HG03103 (cell line): ENCODE results near the gene SYT2.
"Not testable (repeated sequence)": the region's sequence is repeated elsewhere in the genome, so short reads cannot be mapped to it uniquely, and the experiment has no call there.

Source experiments
- ATAC-seq: cut with Tn5 transposase; IDR thresholded peaks from one replicate; pipeline ENCODE4 v1.9.1; 2021; ENCODE audit warnings: low read depth; ENCODE audit not compliant: unreplicated experiment

The SYT2 gene

DNA sequence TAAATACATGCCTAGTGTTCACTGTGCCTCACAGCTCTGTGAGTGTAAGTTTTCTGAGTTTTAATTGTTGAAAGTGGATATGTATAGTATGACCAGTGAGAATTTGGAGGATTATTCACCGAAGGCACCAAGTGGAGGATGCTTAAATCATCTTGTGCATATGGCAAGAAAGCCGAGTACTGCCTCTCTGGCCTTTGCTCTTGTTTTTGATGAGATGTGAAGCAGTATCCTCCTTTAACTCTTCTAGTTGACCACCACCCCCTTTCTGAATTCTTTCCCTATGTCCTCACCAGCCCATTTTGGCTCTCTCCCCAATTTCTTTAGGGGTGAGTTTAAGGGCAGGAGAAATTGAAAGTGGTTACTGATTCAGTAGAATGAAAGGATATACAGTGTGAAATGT lies 130.4 kb downstream of the SYT2 start:
- ATAC-seq = no peak

DNA sequence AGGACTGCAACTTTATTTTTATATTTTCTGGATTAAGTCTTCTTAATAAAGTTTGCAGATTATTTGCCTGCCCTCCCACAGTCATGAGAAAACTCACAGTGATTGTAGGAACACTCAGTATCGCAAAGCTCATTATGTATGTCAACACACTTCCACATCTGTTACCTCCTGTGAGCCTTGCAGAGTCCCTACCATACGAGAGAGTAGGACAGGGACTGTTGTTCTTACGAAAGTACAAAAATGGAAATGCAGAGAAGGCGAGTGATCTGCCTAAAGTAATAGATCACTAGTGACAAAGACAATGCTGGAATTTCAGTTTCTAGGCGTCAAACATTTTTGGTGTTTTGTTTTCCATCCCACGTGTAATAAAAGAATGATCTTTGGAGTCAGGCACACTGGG lies 131.7 kb downstream of the SYT2 start:
- no peak for ATAC-seq

DNA sequence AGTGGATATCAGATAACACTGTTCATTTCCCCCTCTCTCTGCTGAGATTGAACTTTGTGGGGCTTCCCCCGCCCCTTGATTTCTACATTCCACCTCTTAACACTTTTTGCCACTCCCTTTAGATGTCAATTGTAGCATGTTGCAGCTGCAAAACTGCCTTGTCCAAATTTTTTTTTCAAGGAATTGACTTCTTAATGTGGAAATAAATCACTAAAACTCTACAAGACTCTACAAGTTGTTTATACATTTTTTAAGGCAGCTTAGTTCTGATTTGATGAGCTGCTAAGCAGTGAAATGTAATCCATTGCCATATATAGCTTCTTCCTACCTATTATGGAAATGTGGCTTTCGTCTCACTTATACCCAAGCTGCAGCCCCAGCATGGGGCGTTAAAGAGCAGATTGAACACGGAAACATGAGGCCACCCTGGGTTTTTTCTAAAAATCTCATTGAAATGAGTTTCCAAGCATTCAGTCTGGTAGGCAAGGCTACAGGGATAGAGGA lies 132.2 kb downstream of the SYT2 start:
- no peak for ATAC-seq

DNA sequence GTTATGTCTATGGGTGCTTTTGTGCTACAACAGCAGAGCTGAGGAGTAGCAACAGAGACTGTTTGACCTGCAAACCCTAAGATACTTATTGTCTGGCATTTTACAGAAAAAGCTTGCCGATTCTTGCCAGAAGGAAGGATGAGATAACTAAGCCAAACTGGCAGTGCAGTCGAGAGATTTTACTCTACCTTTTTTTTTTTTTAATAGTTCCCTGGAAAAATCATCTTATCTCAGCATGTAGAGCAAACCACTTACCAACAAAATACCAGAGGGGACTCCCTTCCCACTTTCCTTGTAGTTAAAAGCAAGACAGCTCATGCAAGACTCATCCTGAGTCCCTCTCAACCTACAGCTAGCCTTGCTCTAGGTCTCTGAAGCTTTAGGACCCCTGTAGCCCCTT lies 132.9 kb downstream of the SYT2 start:
- ATAC-seq = no peak

DNA sequence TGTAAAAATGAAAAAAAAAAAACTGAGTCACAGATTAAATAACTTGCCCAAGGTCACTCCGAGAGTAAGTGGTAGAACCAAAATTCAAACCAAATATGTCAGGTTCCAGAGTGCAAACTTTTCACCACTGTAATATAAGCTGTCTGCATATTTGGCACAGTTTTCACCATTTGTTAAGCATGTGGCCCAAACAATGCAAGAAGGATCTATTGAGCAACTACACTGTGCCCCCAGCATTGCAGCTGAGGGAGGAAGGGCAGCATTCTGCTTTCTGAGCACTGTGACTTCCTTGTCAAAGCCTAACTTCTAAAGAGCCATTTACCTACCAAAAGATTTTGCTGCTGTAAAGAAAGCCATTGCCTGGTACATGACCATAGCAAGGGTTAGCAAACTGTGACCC lies 133.4 kb downstream of the SYT2 start:
- no peak for ATAC-seq

DNA sequence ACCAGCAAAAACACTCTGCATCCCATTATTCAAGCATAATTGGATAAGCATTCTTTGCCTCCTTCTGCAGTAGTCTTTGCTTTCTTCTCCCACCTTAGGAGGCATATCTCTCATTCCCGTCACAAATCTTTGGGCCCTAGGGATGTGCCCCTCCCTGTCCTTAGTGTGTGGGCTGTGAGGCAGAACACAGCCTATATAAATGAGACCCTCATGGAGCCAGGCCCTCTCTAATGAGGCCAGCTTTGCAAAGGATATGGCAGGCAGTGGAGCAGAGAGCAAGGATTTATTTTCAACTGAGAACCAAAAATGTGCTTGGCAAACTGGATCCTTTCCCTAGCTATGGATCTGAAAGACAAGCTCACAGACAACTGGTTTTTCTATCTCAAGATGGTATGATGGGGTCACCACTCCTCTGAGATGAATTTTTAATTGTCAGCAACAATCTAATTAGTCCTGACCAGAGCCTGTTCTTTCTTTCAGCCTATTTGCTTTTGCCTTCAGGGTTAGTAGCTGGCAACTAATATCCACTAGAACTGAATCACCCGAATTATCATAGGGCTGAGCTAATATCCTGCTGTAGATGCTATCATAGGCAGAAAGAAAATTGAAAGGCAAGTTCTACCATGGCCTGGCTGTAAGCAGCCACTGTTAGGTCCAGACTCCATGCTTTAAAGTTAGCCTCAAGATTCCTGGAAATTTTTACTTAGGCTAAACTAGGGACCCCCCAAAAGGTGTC lies 134.2 kb downstream of the SYT2 start:
- ATAC-seq = no peak

DNA sequence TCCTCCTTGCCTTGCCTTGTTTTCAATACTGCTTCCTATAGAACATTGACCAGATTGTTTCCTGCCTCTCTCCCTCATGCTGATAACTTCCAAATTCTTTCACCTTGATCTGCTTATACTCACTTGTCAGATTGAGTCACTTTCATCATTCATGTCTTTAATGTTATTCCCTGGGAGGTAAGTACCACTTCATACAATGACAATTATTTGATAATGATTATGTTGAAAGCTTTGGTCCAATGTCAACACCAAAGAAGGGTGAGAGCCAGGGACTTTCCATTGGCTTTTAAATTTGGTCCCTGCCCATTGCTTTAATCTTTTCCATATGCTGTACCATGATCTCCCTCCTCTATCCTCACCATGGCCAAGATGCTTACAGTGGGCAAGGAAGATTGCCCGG lies 137.4 kb downstream of the SYT2 start:
- no peak for ATAC-seq

DNA sequence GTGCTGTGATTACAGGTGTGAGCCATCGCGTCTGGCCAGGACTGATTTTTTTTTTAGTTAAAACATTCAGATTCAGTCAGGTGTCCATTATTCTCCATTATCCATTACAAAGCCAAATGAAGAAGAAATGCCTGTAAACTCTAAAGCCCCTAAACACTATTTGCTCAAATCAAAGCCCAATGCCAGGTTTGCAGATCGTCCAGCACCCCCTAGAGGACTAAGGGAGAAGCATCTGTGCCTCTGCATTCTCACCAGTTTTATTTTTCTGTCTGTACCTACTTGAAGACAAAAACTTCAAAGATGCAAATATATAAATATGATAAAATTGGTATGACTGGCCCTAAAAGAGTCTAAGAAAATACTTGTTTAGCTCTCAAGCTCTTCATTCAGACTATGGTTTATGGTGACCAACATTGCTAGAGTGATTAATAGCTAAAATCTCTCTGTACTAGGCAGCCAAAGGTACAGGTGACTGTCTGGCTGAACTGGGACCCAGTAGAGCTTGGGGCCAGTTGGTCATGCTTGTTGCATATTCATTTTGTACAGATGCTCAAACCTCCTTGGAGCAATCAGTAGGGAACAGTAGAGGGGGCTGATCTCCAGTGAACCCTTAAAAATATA lies 138.4 kb downstream of the SYT2 start:
- ATAC-seq = no peak

DNA sequence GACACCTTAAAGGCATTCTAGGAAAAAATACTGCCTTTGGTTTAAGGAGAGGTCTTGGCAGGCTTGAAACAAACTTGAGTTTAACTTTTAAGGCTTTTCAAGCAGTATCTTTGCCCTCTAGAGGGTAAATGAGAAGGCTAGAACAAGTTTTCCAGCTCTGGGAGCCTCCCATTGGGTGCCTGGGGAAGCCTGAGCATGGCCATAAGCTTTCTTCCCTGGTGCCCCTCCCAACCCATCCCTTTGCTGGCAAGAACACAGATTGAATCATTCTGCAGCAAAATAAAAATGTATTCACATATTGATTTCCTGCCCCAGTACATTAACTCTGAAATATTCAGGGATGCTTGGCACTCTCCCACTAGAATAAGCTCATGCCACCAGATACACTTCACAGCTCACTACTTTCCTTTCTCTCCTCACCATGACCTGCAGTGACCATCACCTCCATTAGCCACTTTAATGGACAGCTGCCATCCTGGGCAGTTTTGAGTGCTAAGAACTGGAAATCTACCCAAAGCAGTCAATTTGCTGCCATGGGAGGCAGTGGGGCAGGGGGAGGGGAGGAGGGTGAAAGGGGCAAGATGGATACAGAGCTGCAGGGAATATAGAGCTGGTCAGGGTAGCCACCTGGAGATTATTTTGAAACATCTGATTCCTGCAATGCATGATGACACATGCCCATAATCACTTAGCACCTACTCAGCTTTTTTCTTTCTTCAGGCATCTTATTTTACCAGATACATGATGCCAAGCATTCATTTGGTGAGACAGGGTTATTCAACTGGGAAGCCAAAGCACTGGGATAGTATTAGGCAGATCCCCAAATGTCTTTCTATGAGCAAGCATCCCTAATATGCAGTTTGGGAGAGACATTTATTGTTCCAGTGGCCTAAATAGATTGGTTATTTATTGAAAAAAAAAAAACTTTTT lies 140.6 kb downstream of the SYT2 start:
- ATAC-seq = no peak

DNA sequence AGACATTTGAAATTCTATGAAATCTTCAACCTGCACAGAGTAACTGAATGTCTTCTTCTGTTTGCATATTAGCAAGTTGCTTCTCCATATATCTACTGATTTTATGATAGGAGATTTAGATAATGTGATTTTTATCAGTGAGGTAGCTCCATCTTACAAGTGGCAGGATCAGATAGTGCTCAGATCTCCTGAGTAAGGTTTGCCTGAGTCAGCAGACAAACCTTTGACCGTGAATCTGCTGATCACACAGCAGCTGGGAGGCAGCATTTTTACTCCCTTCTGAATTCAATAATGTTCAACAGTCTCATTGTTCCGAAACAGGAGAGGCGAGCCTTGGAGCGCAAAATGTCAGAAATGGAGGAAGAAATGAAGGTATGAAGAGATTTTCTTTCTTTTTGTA lies 141.4 kb downstream of the SYT2 start:
- no peak for ATAC-seq

DNA sequence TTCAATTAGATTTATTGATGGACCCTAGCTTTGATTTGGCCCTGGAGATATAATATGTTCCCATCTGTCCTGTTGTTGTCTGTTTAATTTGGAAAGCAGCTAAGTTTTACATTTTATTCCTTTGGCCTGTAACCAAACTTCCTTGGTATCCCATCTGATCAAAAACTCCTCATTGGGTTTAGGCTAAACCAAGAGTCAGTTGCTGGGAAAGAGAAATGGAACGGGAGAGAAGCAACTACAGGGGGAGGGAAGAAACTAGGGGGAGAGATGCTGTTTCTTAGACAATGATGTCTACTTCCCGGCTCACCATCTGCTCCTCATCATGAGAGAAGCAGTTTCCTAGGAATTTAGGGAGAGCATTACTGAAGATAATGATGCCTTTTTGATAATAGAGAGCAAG lies 141.8 kb downstream of the SYT2 start:
- ATAC-seq = no peak

DNA sequence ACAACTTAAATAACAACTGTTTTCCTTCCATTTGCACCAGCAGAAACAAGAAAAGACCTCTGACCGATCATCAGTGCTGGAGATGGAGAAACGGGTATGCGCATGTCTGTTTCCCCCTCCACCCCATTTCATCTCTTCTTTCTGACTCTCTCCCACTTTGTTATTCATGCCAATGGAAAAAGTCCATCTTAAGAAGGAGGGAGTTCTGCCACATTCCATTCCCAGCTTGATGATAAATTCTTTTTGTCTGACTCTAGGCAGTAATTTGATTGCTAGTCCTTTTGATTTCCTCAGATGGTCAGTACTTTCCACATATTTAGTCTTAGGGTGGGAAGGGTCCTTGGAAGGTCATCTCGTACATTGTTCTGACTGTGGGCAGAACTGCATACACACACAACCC lies 142.5 kb downstream of the SYT2 start:
- no peak for ATAC-seq

DNA sequence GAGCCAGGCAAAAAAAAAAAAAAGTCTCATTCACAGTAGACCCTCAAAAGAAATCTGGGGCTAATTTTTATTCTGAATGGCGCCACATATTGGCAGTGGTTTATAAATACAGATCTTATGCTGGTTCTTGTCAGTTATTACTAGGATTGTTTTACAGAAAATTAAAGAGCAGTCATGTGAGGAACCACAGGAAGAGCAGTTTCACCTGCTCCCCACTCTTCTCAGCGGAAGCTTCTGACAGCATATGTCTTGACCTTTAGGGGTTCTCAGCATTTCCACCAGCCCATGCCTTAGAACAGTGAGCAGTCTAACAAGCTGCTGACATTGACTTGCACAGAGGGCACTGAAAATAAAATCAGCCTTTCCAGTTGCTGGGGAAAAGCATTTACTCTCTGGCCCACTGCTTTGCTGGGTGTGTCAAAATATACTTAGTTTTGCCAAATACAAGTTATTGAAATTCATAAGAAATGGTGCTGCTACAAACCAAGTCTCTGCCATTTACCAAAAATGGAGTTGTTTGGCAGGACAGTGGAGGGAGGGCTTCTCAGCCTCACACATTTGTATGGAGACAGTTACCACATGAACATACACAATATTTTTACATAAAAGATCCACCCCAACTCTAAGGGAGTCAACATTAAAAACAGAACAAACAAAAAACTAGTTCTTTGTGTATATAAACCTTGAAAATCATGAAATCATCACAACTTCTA lies 144.2 kb downstream of the SYT2 start:
- peak; percentile 66 for ATAC-seq

DNA sequence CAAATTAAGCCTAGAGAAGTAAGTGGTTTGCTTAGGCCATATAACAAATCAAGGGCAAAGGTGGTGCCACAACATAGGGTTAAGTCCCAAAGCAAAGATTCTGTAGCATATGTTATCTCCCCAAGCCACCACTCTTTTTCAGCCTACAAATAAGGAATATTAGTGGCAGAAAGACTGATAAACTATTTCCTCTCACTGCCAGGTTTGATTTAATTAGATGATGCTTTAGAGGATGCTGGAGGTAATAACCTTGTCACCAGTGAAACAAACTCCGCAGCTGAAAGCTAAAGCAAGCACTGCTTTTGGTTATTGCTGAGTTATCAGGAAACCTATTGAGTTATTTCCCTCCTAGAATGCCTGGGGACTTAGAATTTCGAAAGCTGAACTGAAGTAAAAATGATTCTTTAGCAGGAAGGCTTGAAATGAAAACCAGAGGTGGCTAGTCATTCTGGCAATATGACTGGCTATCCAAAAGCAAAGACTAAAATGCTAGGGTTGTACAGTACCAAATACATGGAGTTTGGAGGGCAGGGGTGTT lies 145.2 kb downstream of the SYT2 start:
- ATAC-seq = no peak

DNA sequence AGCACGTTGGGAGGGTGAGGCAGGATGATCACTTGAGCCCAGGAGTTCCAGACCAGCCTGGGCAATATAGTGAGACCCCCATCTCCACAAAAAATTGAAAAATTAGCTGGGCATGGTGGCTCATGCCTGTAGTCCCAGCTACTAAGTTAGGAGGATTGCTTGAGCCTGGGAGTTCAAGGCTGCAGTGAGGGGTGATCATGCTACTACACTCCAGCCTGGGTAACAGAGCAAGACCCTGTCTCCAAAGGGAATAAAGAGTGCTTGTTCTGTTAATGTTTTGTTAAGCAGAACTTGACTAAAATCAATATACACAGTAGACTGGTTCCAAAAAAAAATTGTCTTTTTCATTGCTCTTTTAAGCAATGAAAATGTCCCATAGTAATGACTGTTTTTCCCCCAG lies 146.4 kb downstream of the SYT2 start:
- ATAC-seq = no peak

DNA sequence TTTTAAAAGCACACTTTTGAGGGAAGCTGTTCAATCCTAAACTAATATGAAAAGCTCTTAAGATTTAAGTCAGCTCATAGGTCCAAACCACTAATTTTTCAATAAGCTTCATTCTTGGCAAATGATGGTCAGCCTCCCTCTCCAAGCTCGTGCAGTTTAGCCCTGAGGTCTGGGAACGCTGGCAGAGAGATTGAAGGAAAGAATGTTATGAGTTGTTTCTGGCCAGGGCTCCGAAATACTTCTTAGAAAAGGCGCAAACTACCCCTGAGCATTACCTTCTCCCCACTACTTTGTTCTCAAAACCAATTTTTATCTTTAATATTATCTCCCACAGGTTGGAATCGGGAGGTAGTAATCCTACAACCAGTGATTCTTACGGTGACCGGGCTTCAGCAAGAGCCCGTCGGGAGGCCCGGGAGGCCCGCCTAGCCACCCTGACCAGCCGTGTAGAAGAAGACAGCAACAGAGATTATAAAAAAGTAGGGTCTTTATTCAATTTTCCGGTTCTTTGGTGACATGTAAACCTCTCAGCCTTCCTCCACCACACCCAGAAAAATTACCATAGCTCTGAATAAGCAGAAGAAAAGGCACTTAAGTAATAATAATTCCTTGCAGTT lies 147.7 kb downstream of the SYT2 start:
- ATAC-seq = no peak

DNA sequence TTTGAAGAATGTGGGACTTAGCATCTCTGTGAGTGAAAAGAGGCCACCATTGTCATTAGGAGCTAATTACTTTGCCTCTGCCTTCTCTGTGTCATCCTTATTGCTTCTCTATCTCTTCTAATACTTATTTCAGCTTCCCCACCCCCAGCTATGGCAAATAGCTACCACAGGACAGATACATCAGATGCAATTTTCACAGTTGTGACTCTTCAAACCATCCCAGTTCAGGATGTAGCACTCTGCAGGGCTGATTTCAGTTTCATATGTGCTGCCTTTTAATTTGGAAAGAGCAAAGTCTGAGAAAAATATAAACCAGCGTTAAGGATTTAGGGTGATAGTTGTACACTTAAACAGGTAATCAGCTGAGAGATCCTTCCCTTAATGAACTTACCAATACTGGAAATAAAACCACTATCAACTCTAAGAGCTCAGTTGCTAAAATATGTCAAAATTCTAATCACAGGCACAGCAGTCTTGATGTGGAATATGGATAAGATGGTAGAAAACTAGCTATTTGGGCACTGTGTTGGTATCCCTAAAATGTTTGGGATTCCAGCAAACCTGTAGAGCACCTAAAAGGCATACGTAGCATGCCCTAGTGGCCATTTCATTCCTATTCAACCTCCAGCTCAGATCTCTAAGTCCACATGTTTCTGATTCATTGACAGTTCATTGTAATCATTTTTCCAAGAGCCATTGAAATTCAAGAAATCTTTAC lies 148.4 kb downstream of the SYT2 start:
- ATAC-seq = no peak

DNA sequence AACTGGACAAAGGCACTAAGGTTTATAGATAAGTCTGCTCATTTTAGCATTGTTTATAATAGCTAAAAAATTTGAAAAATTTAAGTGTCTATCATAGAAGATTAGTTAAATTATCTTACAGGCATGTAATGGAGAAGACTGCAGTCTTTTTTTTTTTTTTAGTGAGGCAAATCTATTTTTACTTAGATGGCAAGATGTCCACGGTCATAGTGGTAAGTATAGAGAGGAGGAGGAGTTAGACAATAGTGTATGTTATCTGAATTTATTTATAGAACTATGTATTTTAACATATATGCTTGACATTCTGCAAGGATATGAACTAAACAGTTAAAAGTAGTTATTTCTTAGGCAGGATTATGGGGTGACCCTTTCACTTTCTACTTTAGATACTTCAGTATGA lies 149.0 kb downstream of the SYT2 start:
- no peak for ATAC-seq

DNA sequence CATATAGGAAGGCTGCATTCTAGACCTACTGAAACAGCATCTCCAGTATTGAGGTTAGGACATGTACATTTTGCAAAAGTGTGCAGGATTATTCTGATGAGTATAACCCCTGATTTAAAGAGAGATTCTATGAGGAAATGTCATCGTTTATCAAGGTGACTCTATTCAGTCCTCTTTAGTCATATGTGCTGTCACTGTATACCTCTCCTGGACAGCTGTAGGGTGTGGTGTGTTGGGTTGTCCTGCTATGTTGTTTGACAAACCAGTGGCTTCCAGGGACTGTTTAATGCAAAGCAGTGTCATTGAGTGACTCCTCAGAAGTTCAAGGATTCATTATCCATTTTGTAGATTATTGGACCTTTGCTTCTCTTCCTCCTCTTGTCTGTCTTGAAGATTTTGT lies 152.6 kb downstream of the SYT2 start:
- ATAC-seq = not testable (repeated sequence)
